Astrocyte of the spinal cord (primary cell): ENCODE measurements around the gene RAB3D.

Experiments used
- DNase-seq: peaks from one replicate; pipeline ENCODE4 v3.0.0; 2011; ENCODE audit warnings: low read depth, low spot score
- H3K4me3 ChIP-seq: 2 replicates; pipeline ENCODE4 v1.5.1; 2011; ENCODE audit warnings: low read depth, mild to moderate bottlenecking, low read length, moderate library complexity
- in situ Hi-C: cut with HindIII; loops from 2 replicates; pipeline ENCODE4 v1.10.0; 2017; ENCODE audit warnings: low sequenced_read_pairs
- TF ChIP-seq, protein P1 (sequence below): IDR thresholded peaks from 2 replicates; pipeline ENCODE4 v1.5.1; 2012; ENCODE audit warnings: low read depth, mild to moderate bottlenecking, low read length, inconsistent platforms

RAB3D gene

GRCh38 chr19:11365557-11366117, 26.2 kb upstream of the RAB3D start:
- TF ChIP-seq, protein P1, sequence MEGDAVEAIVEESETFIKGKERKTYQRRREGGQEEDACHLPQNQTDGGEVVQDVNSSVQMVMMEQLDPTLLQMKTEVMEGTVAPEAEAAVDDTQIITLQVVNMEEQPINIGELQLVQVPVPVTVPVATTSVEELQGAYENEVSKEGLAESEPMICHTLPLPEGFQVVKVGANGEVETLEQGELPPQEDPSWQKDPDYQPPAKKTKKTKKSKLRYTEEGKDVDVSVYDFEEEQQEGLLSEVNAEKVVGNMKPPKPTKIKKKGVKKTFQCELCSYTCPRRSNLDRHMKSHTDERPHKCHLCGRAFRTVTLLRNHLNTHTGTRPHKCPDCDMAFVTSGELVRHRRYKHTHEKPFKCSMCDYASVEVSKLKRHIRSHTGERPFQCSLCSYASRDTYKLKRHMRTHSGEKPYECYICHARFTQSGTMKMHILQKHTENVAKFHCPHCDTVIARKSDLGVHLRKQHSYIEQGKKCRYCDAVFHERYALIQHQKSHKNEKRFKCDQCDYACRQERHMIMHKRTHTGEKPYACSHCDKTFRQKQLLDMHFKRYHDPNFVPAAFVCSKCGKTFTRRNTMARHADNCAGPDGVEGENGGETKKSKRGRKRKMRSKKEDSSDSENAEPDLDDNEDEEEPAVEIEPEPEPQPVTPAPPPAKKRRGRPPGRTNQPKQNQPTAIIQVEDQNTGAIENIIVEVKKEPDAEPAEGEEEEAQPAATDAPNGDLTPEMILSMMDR = no peak
- DNase-seq = no peak
- H3K4me3 ChIP-seq = no peak overlapping the region
- in situ Hi-C loops = no loop called here

- in situ Hi-C loops = no loop called here
- no peak for DNase-seq
Measured at GRCh38 chr19:11364935-11365334, 25.5 kb upstream of the RAB3D start.

GRCh38 chr19:11364296-11364904, 24.9 kb upstream of the RAB3D start:
- DNase-seq = no peak
- no peak overlapping the region for H3K4me3 ChIP-seq
- TF ChIP-seq, protein P1 = no peak
- in situ Hi-C loops = no loop called here

More at GRCh38 chr19:11364935-11365334, 25.5 kb upstream of the RAB3D start:
- no peak overlapping the region for H3K4me3 ChIP-seq
- TF ChIP-seq, protein P1 = no peak

DNA sequence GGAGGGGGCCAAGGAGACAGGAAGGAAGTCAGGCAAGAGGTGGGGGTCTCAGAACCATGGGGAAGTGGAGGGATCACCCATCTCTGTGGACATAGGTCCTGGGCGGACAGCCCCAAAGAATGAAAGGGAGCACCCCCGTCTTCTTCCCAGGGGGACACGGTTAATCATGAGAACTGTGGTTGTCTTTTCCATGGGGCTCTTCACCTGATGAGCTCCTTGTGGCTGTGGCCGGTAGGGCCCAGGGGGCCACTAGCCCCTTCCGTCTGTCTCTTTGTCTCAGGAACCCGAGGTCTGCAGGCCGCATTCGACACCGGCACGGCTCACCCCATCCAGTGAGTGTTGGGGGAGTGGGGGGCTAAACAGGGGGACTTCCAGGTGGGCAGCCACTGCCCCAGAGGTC, 24.4 kb upstream of the RAB3D start:
- TF ChIP-seq, protein P1 = no peak
- DNase-seq = no peak
- in situ Hi-C loops = no loop called here
- no peak overlapping the region for H3K4me3 ChIP-seq

DNA sequence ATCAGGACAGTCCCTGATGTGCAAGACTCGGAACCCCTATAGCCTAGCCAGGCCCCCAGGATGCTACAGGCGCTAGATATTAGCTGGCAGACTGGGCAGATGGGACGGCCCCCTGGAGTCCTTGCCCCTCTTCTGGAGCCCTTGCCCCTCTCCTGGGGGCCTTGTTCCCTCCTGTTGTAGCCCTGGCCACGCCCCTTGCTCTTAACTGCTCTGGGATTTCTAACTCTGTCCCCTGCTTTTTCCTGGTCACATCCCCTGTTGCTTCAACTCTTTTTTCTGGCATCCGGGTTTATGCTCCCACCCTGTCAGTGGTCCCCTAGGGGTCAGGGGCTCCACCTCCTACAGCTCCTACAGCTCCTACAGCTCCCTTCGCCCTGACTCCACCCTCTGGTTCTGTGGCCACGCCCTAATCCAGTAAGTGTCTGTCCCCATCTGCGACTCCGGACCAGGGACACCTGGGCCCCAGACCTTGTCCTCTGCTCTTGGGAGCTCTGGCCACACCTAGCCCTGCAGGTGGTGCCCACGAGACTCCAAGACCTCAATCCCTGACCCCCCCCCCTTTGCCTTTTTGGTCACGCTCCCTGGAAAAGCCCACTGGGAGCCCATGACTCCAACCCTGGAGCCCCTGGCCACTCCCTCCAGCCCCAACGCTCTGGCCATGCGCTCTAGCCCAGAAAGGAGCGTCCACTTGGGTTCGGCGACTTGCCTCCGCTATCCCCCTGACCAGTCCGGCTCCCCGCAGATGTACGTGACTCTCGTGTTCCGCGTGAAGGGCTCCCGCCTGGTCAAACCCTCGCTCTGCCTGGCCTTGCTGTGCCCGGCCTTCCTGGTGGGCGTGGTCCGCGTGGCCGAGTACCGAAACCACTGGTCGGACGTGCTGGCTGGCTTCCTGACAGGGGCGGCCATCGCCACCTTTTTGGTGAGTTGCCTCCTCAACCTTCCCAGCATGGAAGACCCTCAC, 22.6 kb upstream of the RAB3D start:
- no peak for DNase-seq
- in situ Hi-C loops = no loop called here
- no peak overlapping the region for H3K4me3 ChIP-seq
- TF ChIP-seq, protein P1 = no peak

DNA sequence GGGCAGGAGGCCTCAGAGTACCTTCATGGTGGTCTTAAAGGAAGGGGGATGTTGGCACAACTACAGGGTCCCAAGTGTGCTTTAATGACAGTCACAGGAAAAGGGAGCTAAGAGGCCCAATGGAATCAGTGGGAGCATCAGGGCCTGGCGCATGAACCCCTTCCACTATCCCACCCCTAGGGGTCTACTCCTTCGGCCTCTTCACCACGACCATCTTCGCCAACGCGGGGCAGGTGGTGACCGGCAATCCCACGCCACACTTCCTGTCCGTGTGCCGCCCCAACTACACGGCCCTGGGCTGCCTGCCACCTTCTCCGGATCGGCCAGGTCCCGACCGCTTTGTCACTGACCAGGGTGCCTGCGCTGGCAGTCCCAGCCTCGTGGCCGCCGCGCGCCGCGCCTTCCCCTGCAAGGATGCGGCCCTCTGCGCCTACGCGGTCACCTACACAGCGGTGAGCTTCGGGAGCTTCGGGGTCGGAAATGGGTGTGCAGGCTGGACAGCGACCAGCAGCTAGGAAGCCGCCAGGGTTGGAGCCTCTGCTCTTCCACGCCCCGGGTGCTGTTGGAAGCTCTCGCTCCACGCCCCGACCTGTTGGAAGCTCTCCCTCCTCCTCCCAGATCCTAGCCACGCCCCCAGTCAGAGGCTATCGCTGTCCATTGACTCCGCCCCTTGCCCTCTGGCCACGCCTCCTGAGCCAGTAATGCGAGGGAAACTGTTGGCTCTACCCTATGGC, 21.7 kb upstream of the RAB3D start:
- DNase-seq = no peak
- in situ Hi-C loops = no loop called here
- no peak overlapping the region for H3K4me3 ChIP-seq
- TF ChIP-seq, protein P1 = no peak
